GM10266 (cell line): Measurements from ENCODE around the gene FAXC.

Experiments
- DNase-seq: peaks from one replicate; pipeline ENCODE4 v3.0.0; 2012; ENCODE audit errors: extremely low spot score
- CTCF ChIP-seq: IDR thresholded peaks from 2 replicates; pipeline ENCODE4 v1.5.1; 2012; ENCODE audit warnings: mild to moderate bottlenecking, low read depth; ENCODE audit not compliant: control insufficient read depth, insufficient read depth; ENCODE audit errors: missing control alignments

The FAXC gene

GRCh38 chr6:99349171-99350141 is at the start of gene FAXC:
Gene FAXC (minus strand): TSS chr6:99349674. CDS start chr6:99349372, 302 bp downstream.
- DNase-seq: peak; percentile 50
- no peak for TF ChIP-seq CTCF

DNA sequence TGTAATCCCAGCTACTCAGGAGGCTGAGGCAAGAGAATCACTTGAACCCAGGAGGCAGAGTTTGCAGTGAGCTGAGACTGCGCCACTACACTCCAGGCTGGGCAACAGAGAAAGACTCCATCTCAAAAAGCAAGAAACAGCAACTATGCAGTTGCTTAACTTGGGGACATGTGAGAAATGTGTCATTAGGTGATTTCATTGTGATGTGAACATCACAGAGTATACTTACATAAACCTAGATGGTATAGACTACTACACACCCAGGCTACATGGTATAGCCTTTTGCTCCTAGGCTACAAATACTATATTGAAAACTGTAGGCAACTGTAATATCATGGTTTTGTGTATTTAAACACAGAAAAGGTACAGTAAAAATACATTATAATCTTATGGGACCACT is 47.8 kb upstream of the FAXC start:
- TF ChIP-seq CTCF: no peak
- DNase-seq: no peak

DNA sequence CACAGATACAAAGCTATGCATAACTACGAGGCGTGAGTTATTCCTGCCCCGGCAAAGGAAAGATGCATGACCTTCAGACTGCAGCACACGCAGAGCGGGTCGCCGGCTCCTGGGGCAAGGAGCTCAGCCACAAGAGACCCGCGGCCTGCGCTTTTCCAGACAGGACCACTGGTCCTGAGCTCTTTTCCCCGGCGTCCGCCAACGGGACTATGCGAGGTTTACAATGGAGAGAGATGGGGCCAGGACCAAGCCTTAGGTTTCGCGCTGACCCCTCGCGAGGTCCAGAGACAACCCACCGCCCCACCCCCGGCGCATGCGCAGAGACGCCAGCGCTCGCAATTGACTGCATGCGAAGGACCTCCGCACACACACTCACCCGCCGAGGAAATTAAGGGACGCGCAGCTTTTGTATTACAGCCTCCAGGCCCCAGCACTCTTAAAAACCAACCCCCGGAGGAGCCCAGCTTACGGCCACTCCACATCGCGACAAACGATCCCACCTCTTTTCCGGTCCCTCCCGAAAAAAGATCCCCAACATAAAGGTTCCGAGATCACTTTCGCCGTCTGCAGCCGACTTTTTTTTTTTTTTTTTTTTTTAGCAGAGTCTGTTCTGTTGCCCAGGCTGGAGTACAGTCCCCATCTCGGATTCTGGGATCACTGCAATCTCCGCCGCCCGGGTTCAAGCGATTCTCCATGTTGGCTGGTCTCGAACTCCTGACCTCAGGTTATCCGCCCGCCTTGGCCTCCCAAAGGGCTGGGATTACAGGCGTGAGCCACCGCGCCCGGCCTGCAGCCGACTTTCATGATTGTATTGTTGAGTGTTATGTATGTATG is 44.4 kb upstream of the FAXC start, which contains the start of gene COQ3:
Gene COQ3, minus strand, starts transcription at position 498 of the 834 bp plus-strand sequence. Its CDS starts 16 bp downstream, at position 482.
- no peak for TF ChIP-seq CTCF

GRCh38 chr6:99393366-99393697 is 43.9 kb upstream of the FAXC start:
- no peak for TF ChIP-seq CTCF
- no peak for DNase-seq

More for the DNA sequence above, 44.4 kb upstream of the FAXC start, which contains the start of gene COQ3:
- peak; percentile 80 for DNase-seq

GRCh38 chr6:99390896-99391295 is 41.4 kb upstream of the FAXC start:
- no peak for DNase-seq
- no peak for TF ChIP-seq CTCF

- no peak for TF ChIP-seq CTCF
Observed at GRCh38 chr6:99384507-99384906, 35.0 kb upstream of the FAXC start.

More at GRCh38 chr6:99384507-99384906, 35.0 kb upstream of the FAXC start:
- DNase-seq: no peak
